Measurements from ENCODE around the gene SPECC1L. TPM values are rescaled to one million over a fixed set of nuclear protein-coding genes. Genes with fewer than 3 reads are reported as not detected.
"Not testable (repeated sequence)": the region's sequence is repeated elsewhere in the genome, so short reads cannot be mapped to it uniquely, and the experiment has no call there.

SPECC1L gene
- total and polyA plus RNA-seq, 7 experiments from 2014 or later = 14.6 to 69.0 (median 39.9) TPM

DNA sequence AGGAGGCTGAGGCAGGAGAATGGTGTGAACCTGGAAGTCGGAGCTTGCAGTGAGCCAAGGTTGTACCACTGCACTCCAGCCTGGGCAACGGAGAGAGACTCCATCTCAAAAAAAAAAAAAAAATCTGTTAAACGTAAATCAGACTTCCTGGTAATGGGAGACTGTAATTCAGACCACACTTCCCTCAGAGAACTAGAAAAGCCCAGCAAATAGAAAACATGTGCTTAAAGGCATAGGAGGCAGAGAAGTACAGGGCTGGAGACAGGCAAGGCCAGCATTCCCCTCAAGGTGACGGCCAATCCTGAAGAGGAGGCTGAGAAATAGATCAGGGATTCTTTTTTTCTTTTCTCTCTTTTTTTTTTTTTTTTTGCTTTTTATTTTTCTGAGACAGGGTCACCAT, 34.0 kb upstream of the SPECC1L start:
- no peaks in the 10 kb centered on the region for H3K36me3 Mint-ChIP-seq
- Histone ChIP-seq H3K4me3 (ENCODE audit: low read length) (no peak overlapping the region), H3K4me1 (ENCODE audit: control insufficient read depth in 2 of 2, insufficient read depth in 2 of 2, low read length in 2 of 2) (peaks cover 0 to 10% of the 10 kb centered on the region in 2 donors), H3K36me3 (ENCODE audit: control insufficient read depth in 2 of 3, insufficient read depth in 3 of 3, low read length in 3 of 3) (no peaks in the 10 kb centered on the region), H3K9me3 (ENCODE audit: control insufficient read depth in 2 of 3, low read length in 3 of 3) (no peaks in the 10 kb centered on the region), H3K27me3 (ENCODE audit: control insufficient read depth in 2 of 2, insufficient read depth in 2 of 2, low read length in 2 of 2) (no peaks in the 10 kb centered on the region), H3K27ac (ENCODE audit: low read depth, low read length) (no peak overlapping the region)
- ChIA-PET CTCF (interaction anchor here (0.7 kb wide), 1 partner anchor 100 kb away, joined by 3 read pairs; no protein-coding TSS in a partner anchor), POLR2A (interaction anchor here (0.7 kb wide), 1 partner anchor 61 kb away, joined by 5 read pairs; no protein-coding TSS in a partner anchor)
- no peaks in the 10 kb centered on the region for H3K9me3 Mint-ChIP-seq
- H3K4me1 Mint-ChIP-seq = peaks cover 0 to 24% (median 16%) of the 10 kb centered on the region in 7 donors
- no peak overlapping the region for H3K4me3 Mint-ChIP-seq
- no peaks in the 10 kb centered on the region for H3K27me3 Mint-ChIP-seq
- intact Hi-C loops (cut with micrococcal nuclease) = no loop called here
- DNase-seq = no peak
- no peak for ATAC-seq
- H3K27ac Mint-ChIP-seq = no peak overlapping the region

DNA sequence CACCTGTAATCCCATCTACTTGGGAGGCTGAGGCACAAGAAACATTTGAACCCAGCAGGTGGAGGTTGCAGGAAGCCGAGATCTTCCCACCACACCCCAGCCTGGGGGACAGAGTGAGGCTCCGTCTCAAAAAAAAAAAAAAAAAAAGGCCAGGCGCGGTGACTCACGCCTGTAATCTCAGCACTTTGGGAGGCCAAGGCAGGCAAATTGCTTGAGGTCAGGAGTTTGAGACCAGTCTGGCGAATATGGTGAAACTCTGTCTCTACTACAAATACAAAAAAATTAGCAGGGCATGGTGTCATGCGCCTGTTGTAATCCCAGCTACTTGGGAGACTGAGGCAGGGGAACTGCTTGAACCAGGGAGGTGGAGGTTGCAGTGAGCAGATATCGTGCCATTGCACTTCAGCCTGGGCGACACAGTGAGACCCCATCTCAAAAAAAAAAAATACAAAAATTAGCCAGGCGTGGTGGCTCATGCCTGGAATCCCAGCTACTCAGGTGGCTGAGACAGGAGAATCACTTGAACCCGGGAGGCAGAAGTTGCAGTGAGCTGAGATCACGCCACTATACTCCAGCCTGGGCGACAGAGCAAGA, 32.4 kb upstream of the SPECC1L start:
- H3K27ac ChIP-seq (ENCODE audit: low read depth, low read length); H3K36me3 ChIP-seq (ENCODE audit: control insufficient read depth in 2 of 3, insufficient read depth in 3 of 3, low read length in 3 of 3); H3K36me3 Mint-ChIP-seq; H3K9me3 ChIP-seq (ENCODE audit: control insufficient read depth in 2 of 3, low read length in 3 of 3); CTCF ChIA-PET; H3K4me3 Mint-ChIP-seq; H3K9me3 Mint-ChIP-seq; H3K27me3 ChIP-seq (ENCODE audit: control insufficient read depth in 2 of 2, insufficient read depth in 2 of 2, low read length in 2 of 2); H3K4me3 ChIP-seq (ENCODE audit: low read length); H3K27me3 Mint-ChIP-seq; DNase-seq; intact Hi-C loops (cut with micrococcal nuclease); POLR2A ChIA-PET; H3K27ac Mint-ChIP-seq; ATAC-seq: not testable (repeated sequence)
- H3K4me1 Mint-ChIP-seq = peaks cover 12 to 38% (median 30%) of the 10 kb centered on the region in 7 donors
- H3K4me1 ChIP-seq (ENCODE audit: control insufficient read depth in 2 of 2, insufficient read depth in 2 of 2, low read length in 2 of 2) = peaks cover 12 to 23% of the 10 kb centered on the region in 2 donors

DNA sequence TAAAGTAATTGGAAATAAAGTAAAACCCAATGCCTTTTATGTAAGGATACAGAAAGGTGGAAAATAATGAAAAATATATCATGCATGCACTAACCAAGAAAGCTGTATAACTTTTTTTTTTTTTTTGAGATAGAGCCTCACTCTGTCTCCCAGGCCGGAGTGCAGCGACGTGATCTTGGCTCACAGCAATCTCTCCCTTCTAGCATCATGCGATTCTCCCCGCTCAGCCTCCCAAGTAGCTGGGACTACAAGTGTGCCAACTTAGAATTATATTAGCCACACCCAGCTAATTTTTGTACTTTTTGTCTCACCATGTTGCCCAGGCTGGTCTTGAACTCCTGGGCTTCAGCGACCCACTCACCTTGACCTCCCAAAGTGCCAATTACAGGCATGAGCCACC, 30.2 kb upstream of the SPECC1L start:
- no peaks in the 10 kb centered on the region for H3K27me3 ChIP-seq (ENCODE audit: control insufficient read depth in 2 of 2, insufficient read depth in 2 of 2, low read length in 2 of 2)
- H3K36me3 ChIP-seq (ENCODE audit: control insufficient read depth in 2 of 3, insufficient read depth in 3 of 3, low read length in 3 of 3) = no peaks in the 10 kb centered on the region
- peaks cover 15 to 28% of the 10 kb centered on the region in 2 donors for H3K4me1 ChIP-seq (ENCODE audit: control insufficient read depth in 2 of 2, insufficient read depth in 2 of 2, low read length in 2 of 2)
- intact Hi-C loops (cut with micrococcal nuclease) = loop anchor here in 1 of 2 donors (5.0 kb wide), 1 partner anchor 33 kb away; no protein-coding TSS in a partner anchor
- ChIA-PET CTCF (no interaction called here), POLR2A (interaction anchor here (0.8 to 1.0 kb wide), 3 partner anchors 15 to 327 kb away, joined by 3 to 4 read pairs (median 3); no protein-coding TSS in a partner anchor)
- peaks cover 25 to 52% (median 46%) of the 10 kb centered on the region in 7 donors for H3K4me1 Mint-ChIP-seq
- peak overlapping the region in 2 of 10 donors; percentile 25 to 63 for H3K4me3 Mint-ChIP-seq
- no peaks in the 10 kb centered on the region for H3K9me3 Mint-ChIP-seq
- ATAC-seq (no peak), DNase-seq (no peak)
- peak overlapping the region in 5 of 9 donors; percentile 9 to 85 (median 78) for H3K27ac Mint-ChIP-seq
- no peak overlapping the region for H3K4me3 ChIP-seq (ENCODE audit: low read length)
- no peaks in the 10 kb centered on the region for H3K9me3 ChIP-seq (ENCODE audit: control insufficient read depth in 2 of 3, low read length in 3 of 3)
- no peak overlapping the region for H3K27ac ChIP-seq (ENCODE audit: low read depth, low read length)
- no peaks in the 10 kb centered on the region for H3K27me3 Mint-ChIP-seq
- H3K36me3 Mint-ChIP-seq = no peaks in the 10 kb centered on the region

DNA sequence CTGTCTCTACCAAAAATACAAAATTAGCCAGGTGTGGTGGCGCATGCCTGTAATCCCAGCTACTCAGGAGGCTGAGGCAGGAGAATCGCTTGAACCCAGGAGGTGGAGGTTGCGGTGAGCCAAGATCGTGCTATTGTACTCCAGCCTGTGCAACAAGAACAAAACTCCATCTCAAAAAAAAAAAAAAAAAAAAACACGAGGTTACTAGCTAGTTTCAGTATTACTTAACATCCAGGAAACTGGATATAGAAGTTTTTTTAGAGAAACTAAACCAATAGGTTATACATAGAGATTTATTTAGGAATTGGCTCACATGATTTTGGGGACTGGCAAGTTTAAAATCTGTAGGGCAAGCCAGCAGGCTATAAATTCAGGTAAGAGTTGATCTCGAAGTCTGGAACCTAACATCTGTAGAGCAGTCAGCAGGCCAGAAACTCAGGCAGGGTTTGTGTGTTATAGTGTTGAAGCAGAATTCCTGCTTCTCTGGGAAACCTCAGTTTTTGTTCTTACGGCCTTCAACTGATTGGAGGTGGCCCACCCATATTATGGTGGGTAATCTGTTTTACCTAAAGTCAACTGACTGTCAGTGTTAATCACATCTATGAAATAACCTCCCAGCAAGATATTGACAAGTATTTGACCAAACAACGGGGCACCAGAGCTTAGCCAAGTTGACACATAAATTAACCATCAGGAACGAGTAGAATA, 29.5 kb upstream of the SPECC1L start:
- CTCF ChIA-PET; H3K4me3 ChIP-seq (ENCODE audit: low read length); H3K27ac ChIP-seq (ENCODE audit: low read depth, low read length); ATAC-seq; H3K36me3 Mint-ChIP-seq; H3K36me3 ChIP-seq (ENCODE audit: control insufficient read depth in 2 of 3, insufficient read depth in 3 of 3, low read length in 3 of 3); H3K27me3 ChIP-seq (ENCODE audit: control insufficient read depth in 2 of 2, insufficient read depth in 2 of 2, low read length in 2 of 2); H3K9me3 Mint-ChIP-seq; H3K9me3 ChIP-seq (ENCODE audit: control insufficient read depth in 2 of 3, low read length in 3 of 3); H3K27me3 Mint-ChIP-seq: not testable (repeated sequence)
- Mint-ChIP-seq H3K27ac (peak overlapping the region; percentile 25 to 88 (median 79)), H3K4me1 (peaks cover 25 to 50% (median 43%) of the 10 kb centered on the region in 7 donors), H3K4me3 (peak overlapping the region in 9 of 10 donors; percentile 17 to 63 (median 37))
- intact Hi-C loops (cut with micrococcal nuclease) = loop anchor here in 1 of 2 donors (5.0 kb wide), 1 partner anchor 34 kb away; no protein-coding TSS in a partner anchor
- H3K4me1 ChIP-seq (ENCODE audit: control insufficient read depth in 2 of 2, insufficient read depth in 2 of 2, low read length in 2 of 2) = peaks cover 15 to 28% of the 10 kb centered on the region in 2 donors
- POLR2A ChIA-PET = interaction anchor here (0.8 to 0.9 kb wide), 2 partner anchors 30 to 328 kb away, joined by 3 to 4 read pairs; no protein-coding TSS in a partner anchor
- peak in 1 of 9 donors; percentile 12 for DNase-seq

DNA sequence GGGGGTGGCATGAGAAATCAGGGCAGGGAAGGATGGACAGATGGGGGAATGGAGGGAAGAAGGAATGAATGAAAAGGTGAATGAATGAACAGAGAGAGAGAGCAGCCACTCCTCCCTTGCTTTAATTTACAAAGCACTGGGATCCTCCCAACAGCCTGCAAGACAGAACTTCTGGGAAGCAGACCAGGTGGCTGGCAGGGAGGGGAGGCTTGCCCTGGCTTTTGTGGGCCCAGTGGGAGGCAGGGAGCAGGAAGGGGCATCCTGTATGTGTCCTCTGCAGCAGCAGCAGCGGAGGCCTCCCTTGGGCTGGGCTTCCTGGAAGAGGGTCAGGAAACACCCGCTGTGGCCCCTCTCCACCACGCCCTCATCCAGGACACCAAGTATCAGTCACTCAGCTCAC, 27.2 kb upstream of the SPECC1L start:
- POLR2A ChIA-PET = interaction anchor here (1.1 kb wide), 1 partner anchor 89 kb away, joined by 3 read pairs; no protein-coding TSS in a partner anchor
- H3K4me1 ChIP-seq (ENCODE audit: control insufficient read depth in 2 of 2, insufficient read depth in 2 of 2, low read length in 2 of 2) = peaks cover 15 to 28% of the 10 kb centered on the region in 2 donors
- H3K4me1 Mint-ChIP-seq = peaks cover 25 to 47% (median 43%) of the 10 kb centered on the region in 7 donors
- H3K4me3 Mint-ChIP-seq = peak overlapping the region in 9 of 10 donors; percentile 5 to 85 (median 77)
- H3K9me3 ChIP-seq (ENCODE audit: control insufficient read depth in 2 of 3, low read length in 3 of 3); H3K27ac ChIP-seq (ENCODE audit: low read depth, low read length); H3K36me3 Mint-ChIP-seq; H3K27me3 Mint-ChIP-seq; CTCF ChIA-PET; ATAC-seq; DNase-seq; H3K4me3 ChIP-seq (ENCODE audit: low read length); H3K36me3 ChIP-seq (ENCODE audit: control insufficient read depth in 2 of 3, insufficient read depth in 3 of 3, low read length in 3 of 3); H3K9me3 Mint-ChIP-seq; H3K27me3 ChIP-seq (ENCODE audit: control insufficient read depth in 2 of 2, insufficient read depth in 2 of 2, low read length in 2 of 2): not testable (repeated sequence)
- peak overlapping the region in 7 of 9 donors; percentile 25 to 90 (median 74) for H3K27ac Mint-ChIP-seq
- intact Hi-C loops (cut with micrococcal nuclease) = loop anchor here in 1 of 2 donors (5.0 kb wide), 1 partner anchor 36 kb away; no protein-coding TSS in a partner anchor

DNA sequence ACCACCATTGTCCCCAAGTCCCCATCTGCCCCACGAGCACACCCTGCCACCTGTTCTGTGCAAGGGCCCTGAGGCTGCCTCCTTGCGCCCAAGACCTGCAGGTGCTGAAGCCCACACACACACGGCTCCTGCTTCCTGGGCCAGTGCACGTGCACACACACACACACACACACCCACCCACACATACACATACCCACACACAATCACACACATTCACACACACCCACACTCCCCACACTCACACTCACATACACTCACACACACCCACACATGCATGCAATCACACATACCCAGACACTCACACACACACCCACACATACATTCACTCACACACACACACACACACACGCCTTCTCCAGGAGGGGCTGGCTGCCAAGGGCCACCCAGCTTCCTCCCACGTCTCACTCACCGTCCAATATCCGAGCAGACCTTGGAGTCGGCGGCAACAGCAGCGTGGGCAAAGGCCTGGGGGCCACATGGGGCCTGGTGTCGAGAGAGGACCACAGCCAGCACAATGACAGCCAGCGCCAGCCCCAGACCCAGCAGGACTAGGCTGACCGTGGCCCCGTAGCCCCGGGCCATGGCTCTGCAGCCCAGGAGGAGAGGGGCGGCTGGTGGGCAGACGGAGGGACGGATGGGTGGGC, 26.4 kb upstream of the SPECC1L start:
- Histone ChIP-seq H3K9me3 (ENCODE audit: control insufficient read depth in 2 of 3, low read length in 3 of 3) (no peaks in the 10 kb centered on the region), H3K27ac (ENCODE audit: low read depth, low read length) (no peak overlapping the region), H3K4me1 (ENCODE audit: control insufficient read depth in 2 of 2, insufficient read depth in 2 of 2, low read length in 2 of 2) (peaks cover 15 to 28% of the 10 kb centered on the region in 2 donors), H3K27me3 (ENCODE audit: control insufficient read depth in 2 of 2, insufficient read depth in 2 of 2, low read length in 2 of 2) (no peaks in the 10 kb centered on the region), H3K36me3 (ENCODE audit: control insufficient read depth in 2 of 3, insufficient read depth in 3 of 3, low read length in 3 of 3) (no peaks in the 10 kb centered on the region), H3K4me3 (ENCODE audit: low read length) (no peak overlapping the region)
- POLR2A ChIA-PET = no interaction called here
- Mint-ChIP-seq H3K4me1 (peaks cover 25 to 47% (median 43%) of the 10 kb centered on the region in 7 donors), H3K9me3 (no peaks in the 10 kb centered on the region), H3K4me3 (peak overlapping the region; percentile 19 to 89 (median 58)), H3K36me3 (no peaks in the 10 kb centered on the region), H3K27me3 (no peaks in the 10 kb centered on the region), H3K27ac (peak overlapping the region; percentile 19 to 84 (median 62))
- DNase-seq (no peak), ATAC-seq (no peak)
- CTCF ChIA-PET = interaction anchor here (1.2 kb wide), 1 partner anchor 41 kb away, joined by 5 read pairs; no protein-coding TSS in a partner anchor
- intact Hi-C loops (cut with micrococcal nuclease) = loop anchor here in 1 of 2 donors (5.0 kb wide), 1 partner anchor 37 kb away; no protein-coding TSS in a partner anchor

Measured in naive thymus-derived CD4-positive, alpha-beta T cell (primary cell).